Measurements from ENCODE around the gene F8. TPM values are rescaled to one million over a fixed set of nuclear protein-coding genes. Genes with fewer than 3 reads are reported as not detected.
A peak's percentile ranks its signal among the peaks of the same experiment; 100 is the strongest.

Gene F8
- total RNA-seq, 1 experiment from 2014 or later, result 0.91 TPM

- H3K9me3 ChIP-seq (ENCODE audit: low read length), result no peaks in the 10 kb centered on the region
- peaks cover 5% of the 10 kb centered on the region; the same call in 1 of the 2 replicates for H3K79me2 ChIP-seq (ENCODE audit: low read length)
- ChIA-PET CTCF (no interaction called here), POLR2A (ENCODE audit: unreplicated experiment) (no interaction called here)
- H3K27me3 ChIP-seq (ENCODE audit: low read length), result no peaks in the 10 kb centered on the region
- H3K27ac ChIP-seq (ENCODE audit: low read length), result no peak overlapping the region
- no peak overlapping the region for H3K4me3 ChIP-seq (ENCODE audit: low read length)
- H3K36me3 ChIP-seq (ENCODE audit: low read depth, low read length), result no peaks in the 10 kb centered on the region
- no peak overlapping the region for H3K9ac ChIP-seq (ENCODE audit: low read length)
- DNase-seq, result no peak
- no peak overlapping the region for H2AFZ ChIP-seq (ENCODE audit: low read length)
- H3F3A ChIP-seq (ENCODE audit: low read length, unreplicated experiment), result peaks cover 9% of the 10 kb centered on the region
- no TSS peak for BruUV-seq (replicated peaks)
- peaks cover 30% of the 10 kb centered on the region for H3K4me1 ChIP-seq (ENCODE audit: insufficient read depth, low read length)
- H3K4me2 ChIP-seq (ENCODE audit: low read length), result no peak overlapping the region
- intact Hi-C loops (cut with micrococcal nuclease), result no loop called here
- ATAC-seq, result no peak
- H3K9me2 ChIP-seq (replicated peaks; ENCODE audit: low read length), result no peaks in the 10 kb centered on the region
- H4K20me1 ChIP-seq (ENCODE audit: low read length), result no peaks in the 10 kb centered on the region
- no peak for TF ChIP-seq EZH2phosphoT487 (IDR thresholded peaks at IDR 0.05; ENCODE audit: borderline replicate concordance, low read length)
- no peak for TF ChIP-seq CTCF (conservative IDR thresholded peaks at IDR 0.05; ENCODE audit: low read depth, low read length)
- TF ChIP-seq EZH2 (IDR thresholded peaks at IDR 0.05; ENCODE audit: low read length, unreplicated experiment), result no peak
These were observed 227.5 kb downstream of the F8 start for GRCh38 chrX:154795016-154795415.

DNA sequence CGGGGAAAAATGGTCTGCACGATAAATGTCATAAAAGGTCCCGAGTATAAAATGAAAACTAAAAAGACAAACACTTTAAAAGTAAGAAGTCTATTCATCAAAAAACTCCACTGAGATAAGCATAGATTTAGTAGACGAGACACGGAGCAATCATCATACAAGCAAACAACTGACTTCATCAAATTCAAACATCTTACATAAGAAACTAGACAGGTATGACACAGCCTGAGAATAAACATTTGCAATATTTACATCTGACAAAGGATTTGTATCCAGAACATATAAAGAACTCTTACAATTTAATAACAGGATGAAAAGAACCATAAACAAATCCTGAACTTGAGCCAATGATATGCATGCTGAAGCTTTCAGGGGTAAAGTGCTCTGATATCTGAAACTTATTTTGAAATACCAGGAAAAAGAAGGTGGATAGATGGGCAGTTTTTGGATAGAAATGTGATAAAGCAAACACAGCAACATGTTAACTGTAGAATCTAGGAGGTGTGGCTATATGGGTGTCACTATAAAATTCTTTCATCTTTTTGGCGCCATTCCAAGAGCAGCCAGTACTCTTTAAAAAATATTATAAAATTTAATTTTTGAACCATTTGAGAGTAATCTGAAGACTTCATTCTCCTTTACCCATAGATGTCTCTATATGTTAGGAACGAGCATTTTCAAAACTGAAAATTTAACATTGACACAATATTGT is 229.3 kb downstream of the F8 start:
- POLR2A ChIA-PET (ENCODE audit: unreplicated experiment), result no interaction called here
- Histone ChIP-seq H3K9me3 (ENCODE audit: low read length) (no peaks in the 10 kb centered on the region), H3K4me1 (ENCODE audit: insufficient read depth, low read length) (peaks cover 17% of the 10 kb centered on the region; the same call in 1 of the 2 replicates), H3K4me2 (ENCODE audit: low read length) (peak overlapping the region; percentile 43), H3K36me3 (ENCODE audit: low read depth, low read length) (no peaks in the 10 kb centered on the region), H3K4me3 (ENCODE audit: low read length) (no peak overlapping the region), H2AFZ (ENCODE audit: low read length) (no peak overlapping the region), H3K9me2 (replicated peaks; ENCODE audit: low read length) (no peaks in the 10 kb centered on the region), H4K20me1 (ENCODE audit: low read length) (no peaks in the 10 kb centered on the region), H3K27me3 (ENCODE audit: low read length) (no peaks in the 10 kb centered on the region), H3K79me2 (ENCODE audit: low read length) (peaks cover 5% of the 10 kb centered on the region; the same call in 1 of the 2 replicates), H3F3A (ENCODE audit: low read length, unreplicated experiment) (no peaks in the 10 kb centered on the region), H3K9ac (ENCODE audit: low read length) (no peak overlapping the region), H3K27ac (ENCODE audit: low read length) (no peak overlapping the region)
- DNase-seq, result peak; percentile 70
- peak; percentile 90 for ATAC-seq
- CTCF ChIA-PET, result no interaction called here
- TF ChIP-seq CTCF (conservative IDR thresholded peaks at IDR 0.05; ENCODE audit: low read depth, low read length) (no peak), EZH2 (IDR thresholded peaks at IDR 0.05; ENCODE audit: low read length, unreplicated experiment) (no peak)
- intact Hi-C loops (cut with micrococcal nuclease), result no loop called here
- no TSS peak for BruUV-seq (replicated peaks)

- H3K9ac ChIP-seq (ENCODE audit: low read length), result no peak overlapping the region
- H3K79me2 ChIP-seq (ENCODE audit: low read length), result no peaks in the 10 kb centered on the region
- TF ChIP-seq EZH2 (IDR thresholded peaks at IDR 0.05; ENCODE audit: low read length, unreplicated experiment), result no peak
- H3K27ac ChIP-seq (ENCODE audit: low read length), result no peak overlapping the region
- H4K20me1 ChIP-seq (ENCODE audit: low read length), result no peaks in the 10 kb centered on the region
- H3K9me2 ChIP-seq (replicated peaks; ENCODE audit: low read length), result no peaks in the 10 kb centered on the region
- no peak overlapping the region for H3K4me3 ChIP-seq (ENCODE audit: low read length)
- H3F3A ChIP-seq (ENCODE audit: low read length, unreplicated experiment), result no peaks in the 10 kb centered on the region
- H3K36me3 ChIP-seq (ENCODE audit: low read depth, low read length), result no peaks in the 10 kb centered on the region
- no peak for ATAC-seq
- H3K27me3 ChIP-seq (ENCODE audit: low read length), result no peaks in the 10 kb centered on the region
- no peak overlapping the region for H3K4me2 ChIP-seq (ENCODE audit: low read length)
- no peaks in the 10 kb centered on the region for H3K9me3 ChIP-seq (ENCODE audit: low read length)
- ChIA-PET CTCF (no interaction called here), POLR2A (ENCODE audit: unreplicated experiment) (interaction anchor here (0.5 kb wide), 1 partner anchor 271 kb away, joined by 3 read pairs; no protein-coding TSS in a partner anchor)
- DNase-seq, result no peak
- no TSS peak for BruUV-seq (replicated peaks)
- intact Hi-C loops (cut with micrococcal nuclease), result no loop called here
- H3K4me1 ChIP-seq (ENCODE audit: insufficient read depth, low read length), result peaks cover 11% of the 10 kb centered on the region; the same call in 1 of the 2 replicates
- no peak overlapping the region for H2AFZ ChIP-seq (ENCODE audit: low read length)
These were observed 230.6 kb downstream of the F8 start for GRCh38 chrX:154791939-154792338.
